ENCODE results near the gene UTP25.

DNA sequence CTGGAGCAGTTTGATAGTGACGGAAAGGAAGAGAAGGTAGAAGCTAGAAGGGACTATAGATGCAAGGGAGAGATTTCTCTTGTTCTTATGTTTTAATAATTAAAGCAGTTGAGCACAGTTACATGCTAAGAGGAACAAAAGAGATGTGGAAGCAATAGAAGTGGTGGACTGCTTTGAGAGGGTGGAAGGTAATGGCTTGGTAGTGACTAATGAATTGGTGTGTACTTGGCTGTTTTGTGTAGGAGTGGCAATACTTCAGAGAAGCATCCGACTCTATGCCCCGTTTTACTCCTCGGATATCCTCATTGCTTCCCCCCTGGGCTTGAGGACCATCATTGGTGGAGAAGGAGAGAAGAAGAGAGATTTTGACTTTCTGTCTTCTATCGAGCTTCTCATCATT lies 12.8 kb downstream of the UTP25 start:
- TF ChIP-seq, protein P1, sequence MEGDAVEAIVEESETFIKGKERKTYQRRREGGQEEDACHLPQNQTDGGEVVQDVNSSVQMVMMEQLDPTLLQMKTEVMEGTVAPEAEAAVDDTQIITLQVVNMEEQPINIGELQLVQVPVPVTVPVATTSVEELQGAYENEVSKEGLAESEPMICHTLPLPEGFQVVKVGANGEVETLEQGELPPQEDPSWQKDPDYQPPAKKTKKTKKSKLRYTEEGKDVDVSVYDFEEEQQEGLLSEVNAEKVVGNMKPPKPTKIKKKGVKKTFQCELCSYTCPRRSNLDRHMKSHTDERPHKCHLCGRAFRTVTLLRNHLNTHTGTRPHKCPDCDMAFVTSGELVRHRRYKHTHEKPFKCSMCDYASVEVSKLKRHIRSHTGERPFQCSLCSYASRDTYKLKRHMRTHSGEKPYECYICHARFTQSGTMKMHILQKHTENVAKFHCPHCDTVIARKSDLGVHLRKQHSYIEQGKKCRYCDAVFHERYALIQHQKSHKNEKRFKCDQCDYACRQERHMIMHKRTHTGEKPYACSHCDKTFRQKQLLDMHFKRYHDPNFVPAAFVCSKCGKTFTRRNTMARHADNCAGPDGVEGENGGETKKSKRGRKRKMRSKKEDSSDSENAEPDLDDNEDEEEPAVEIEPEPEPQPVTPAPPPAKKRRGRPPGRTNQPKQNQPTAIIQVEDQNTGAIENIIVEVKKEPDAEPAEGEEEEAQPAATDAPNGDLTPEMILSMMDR (IDR thresholded peaks at IDR 0.05; ENCODE audit: low read depth, low read length), result no peak
- TF ChIP-seq EZH2phosphoT487 (IDR thresholded peaks at IDR 0.05; ENCODE audit: low read depth), result no peak
